HCT116 (cell line): Measurements from ENCODE around the gene TMEM140. TPM values are rescaled to one million over a fixed set of nuclear protein-coding genes. Genes with fewer than 3 reads are reported as not detected.

Experiments used
- ATAC-seq: fragments of 200-7000 bp; cut with Tn5 transposase; 2 replicates; pipeline ENCODE4 v1.9.1; 2020; ENCODE audit warnings: mild to moderate bottlenecking, moderate library complexity
- BruUV-seq: library from RNA; stranded (reverse); fragments of 400-500 nt; replicated peaks from 2 replicates; lab custom pipeline; 2021; lab: Mats Ljungman, UMichigan
- CTCF ChIA-PET: fragments of 300-600 bp; sonication (Branson Sonifier 250); formaldehyde crosslinking; loops from one replicate; lab custom pipeline; 2021; ENCODE audit warnings: antibody characterized with exemption; lab: Charles Lee
- POLR2A ChIA-PET: fragments of 300-600, 350-600 bp; sonication (Branson Sonifier 250); formaldehyde crosslinking; loops from one replicate; lab custom pipeline; 2021; ENCODE audit warnings: antibody characterized with exemption; lab: Charles Lee
- RAD21 ChIA-PET, 2 experiments: fragments of 300-600 bp; sonication (Branson Sonifier 250); formaldehyde crosslinking; loops; one replicate each; lab custom pipeline; 2023; ENCODE audit warnings: low total read pairs in 2 of 2; ENCODE audit not compliant: uncharacterized antibody in 2 of 2, unreplicated experiment in 2 of 2, low non-redundant PET in 1 of 2; lab: Charles Lee
- DNase-seq: peaks from one replicate; pipeline ENCODE4 v3.0.0-alpha.2; 2010; ENCODE audit warnings: low read depth, low spot score
- H2AFZ ChIP-seq: fragments of 200-600 bp; shearing (Covaris generic), sonication (generic); 2 replicates; pipeline ENCODE4 v1.6.1; 2017; ENCODE audit warnings: low read depth, mixed run types, mixed read lengths, antibody characterized with exemption, low read length; ENCODE audit not compliant: poor library complexity, severe bottlenecking
- H3K27ac ChIP-seq: 2 replicates; pipeline ENCODE4 v1.5.1; 2012; ENCODE audit warnings: low read depth, low read length
- H3K27me3 ChIP-seq: fragments of 200-600 bp; sonication (generic); 2 replicates; pipeline ENCODE4 v1.6.1; 2016; ENCODE audit warnings: mixed run types, low read length, mixed read lengths; ENCODE audit not compliant: insufficient read depth
- H3K36me3 ChIP-seq, 2 experiments: fragments of 200-500 bp in 1 of 2; fragments of 200-600 bp in 1 of 2; sonication (Bioruptor generic) in 1 of 2; sonication (generic) in 1 of 2; 2 replicates each; pipeline versions ENCODE4 v1.5.1 to v1.6.1; 2014 to 2016; ENCODE audit warnings: low read length in 2 of 2, inconsistent platforms in 1 of 2, mixed read lengths in 1 of 2, mixed run types in 1 of 2; ENCODE audit not compliant: insufficient read depth in 2 of 2, control insufficient read depth in 1 of 2
- H3K4me1 ChIP-seq, 2 experiments: fragments of 200-600 bp in 1 of 2; sonication (generic) in 1 of 2; 2 replicates each; pipeline versions ENCODE4 v1.5.1 to v1.6.1; 2012 to 2017; ENCODE audit warnings: low read length in 2 of 2, inconsistent platforms in 1 of 2, mild to moderate bottlenecking in 1 of 2, mixed read lengths in 1 of 2, mixed run types in 1 of 2, moderate library complexity in 1 of 2; ENCODE audit not compliant: insufficient read depth in 2 of 2, control insufficient read depth in 1 of 2
- H3K4me2 ChIP-seq: fragments of 200-600 bp; sonication (generic); 2 replicates; pipeline ENCODE4 v1.6.1; 2017; ENCODE audit warnings: mixed run types, low read length, mixed read lengths
- H3K4me3 ChIP-seq, 2 experiments: fragments of 200-600 bp in 1 of 2; sonication (generic) in 1 of 2; replicated peaks in 1 of 2; 2 replicates each; pipeline ENCODE4 v1.5.1; 2011 to 2016; ENCODE audit warnings: low read length in 2 of 2, control low read depth in 1 of 2, low read depth in 1 of 2, mild to moderate bottlenecking in 1 of 2, mixed read lengths in 1 of 2, mixed run types in 1 of 2
- H3K79me2 ChIP-seq: fragments of 200-600 bp; sonication (generic); 2 replicates; pipeline ENCODE4 v1.6.1; 2017; ENCODE audit warnings: mild to moderate bottlenecking, mixed run types, low read length, moderate library complexity, mixed read lengths; ENCODE audit not compliant: insufficient read depth
- H3K9ac ChIP-seq: fragments of 200-600 bp; sonication (generic); 2 replicates; pipeline ENCODE4 v1.6.1; 2016; ENCODE audit warnings: low read length, mixed read lengths
- H3K9me2 ChIP-seq: fragments of 200-600 bp; sonication (generic), shearing (Covaris generic); 2 replicates; pipeline ENCODE4 v1.6.1; 2017; ENCODE audit warnings: mixed run types, mild to moderate bottlenecking, moderate library complexity; ENCODE audit not compliant: insufficient read depth
- H3K9me3 ChIP-seq, 2 experiments: fragments of 200-500 bp in 1 of 2; fragments of 200-600 bp in 1 of 2; sonication (Bioruptor generic) in 1 of 2; sonication (generic) in 1 of 2; 2 replicates each; pipeline ENCODE4 v1.6.1; 2014 to 2017; ENCODE audit warnings: low read length in 2 of 2, mixed read lengths in 2 of 2, inconsistent platforms in 1 of 2, low read depth in 1 of 2, mild to moderate bottlenecking in 1 of 2, mixed run types in 1 of 2, moderate library complexity in 1 of 2; ENCODE audit not compliant: control insufficient read depth in 1 of 2, insufficient read depth in 1 of 2
- H4K20me1 ChIP-seq: fragments of 200-600 bp; sonication (generic), shearing (Covaris generic); 2 replicates; pipeline ENCODE4 v1.6.1; 2017; ENCODE audit warnings: mixed run types, mild to moderate bottlenecking, moderate library complexity; ENCODE audit not compliant: insufficient read depth
- CBX3 ChIP-seq: IDR thresholded peaks from 2 replicates; pipeline ENCODE4 v1.6.1; 2012; ENCODE audit warnings: low read depth
- CEBPB ChIP-seq: IDR thresholded peaks from 2 replicates; pipeline ENCODE4 v1.6.1; 2012; ENCODE audit warnings: low read depth
- CTCF ChIP-seq, 3 experiments: fragments of 200-600 bp in 1 of 3; sonication (generic) in 1 of 3; IDR thresholded peaks in 2 of 3; conservative IDR thresholded peaks in 1 of 3; 2 replicates each; pipeline ENCODE4 v1.5.1; 2012 to 2017; ENCODE audit warnings: low read depth in 2 of 3, low read length in 2 of 3, antibody characterized with exemption in 1 of 3, borderline replicate concordance in 1 of 3, control low read depth in 1 of 3, mild to moderate bottlenecking in 1 of 3, mixed read lengths in 1 of 3, mixed run types in 1 of 3, moderate library complexity in 1 of 3; ENCODE audit not compliant: insufficient read depth in 1 of 3
- EGR1 ChIP-seq: IDR thresholded peaks from 2 replicates; pipeline ENCODE4 v1.6.1; 2012; ENCODE audit warnings: low read depth
- EZH2phosphoT487 ChIP-seq: fragments of 200-600 bp; IDR thresholded peaks from 2 replicates; pipeline ENCODE4 v1.6.1; 2018; ENCODE audit warnings: antibody characterized with exemption, borderline replicate concordance
- FOSL1 ChIP-seq: IDR thresholded peaks from 2 replicates; pipeline ENCODE4 v1.6.1; 2012; ENCODE audit warnings: low read depth
- JUND ChIP-seq: IDR thresholded peaks from 2 replicates; pipeline ENCODE4 v1.6.1; 2012
- MAX ChIP-seq: IDR thresholded peaks from 2 replicates; pipeline ENCODE4 v1.6.1; 2012
- RAD21 ChIP-seq: IDR thresholded peaks from 2 replicates; pipeline ENCODE4 v1.6.1; 2012; ENCODE audit warnings: low read depth, mild to moderate bottlenecking
- REST ChIP-seq: IDR thresholded peaks from 2 replicates; pipeline ENCODE4 v1.6.1; 2012; ENCODE audit warnings: low read depth
- SIN3A ChIP-seq: IDR thresholded peaks from 2 replicates; pipeline ENCODE4 v1.6.1; 2012; ENCODE audit warnings: low read depth
- SP1 ChIP-seq: IDR thresholded peaks from 2 replicates; pipeline ENCODE4 v1.6.1; 2012; ENCODE audit warnings: low read depth
- SRF ChIP-seq: IDR thresholded peaks from 2 replicates; pipeline ENCODE4 v1.6.1; 2012; ENCODE audit warnings: low read depth
- TCF7L2 ChIP-seq: IDR thresholded peaks from 2 replicates; pipeline ENCODE4 v1.7.0; 2011; ENCODE audit warnings: borderline replicate concordance, inconsistent platforms; ENCODE audit not compliant: insufficient read depth, insufficient read length; ENCODE audit errors: extremely low read depth
- YY1 ChIP-seq: IDR thresholded peaks from 2 replicates; pipeline ENCODE4 v1.6.1; 2011; ENCODE audit warnings: low read length, low read depth, moderate library complexity, mild to moderate bottlenecking; ENCODE audit not compliant: insufficient replicate concordance; ENCODE audit errors: extremely low read depth
- ZBTB33 ChIP-seq: IDR thresholded peaks from 2 replicates; pipeline ENCODE4 v1.6.1; 2011; ENCODE audit warnings: mild to moderate bottlenecking, low read length, moderate library complexity; ENCODE audit not compliant: insufficient replicate concordance; ENCODE audit errors: extremely low read depth
- ZFX ChIP-seq: fragments of 450-650 bp; IDR thresholded peaks from 2 replicates; pipeline ENCODE4 v1.6.1; 2017
- ZNF274 ChIP-seq: fragments of 200-500 bp; sonication (Bioruptor generic); IDR thresholded peaks from 2 replicates; pipeline ENCODE4 v1.6.1; 2014; ENCODE audit warnings: mild to moderate bottlenecking, low read depth, low read length, inconsistent platforms
- intact Hi-C: fragments of 100-400 bp; cut with micrococcal nuclease; formaldehyde crosslinking; loops from 2 replicates; pipeline ENCODE4 v1.10.0; 2022
- total RNA-seq: library from RNA; stranded (reverse); gene quantifications from one replicate; pipeline ENCODE4 v1.2.1, GENCODE V29; 2021; ENCODE audit not compliant: unreplicated experiment

The TMEM140 gene
- total RNA-seq, 1 experiment from 2014 or later, result not detected

- no TSS peak for BruUV-seq
- Histone ChIP-seq H2AFZ (no peak within 1 kb of the TSS), H3K9ac (peak within 1 kb of the TSS; percentile 93), H3K4me1 (peaks cover 0 to 18% of the 10 kb centered on the region in 2 experiments; a peak in 2 of 4 replicates), H3K36me3 (peaks cover 7 to 32% of the 10 kb centered on the region in 2 experiments; a peak in 2 of 4 replicates), H3K79me2 (peaks cover 29% of the 10 kb centered on the region), H3K4me3 (peak within 1 kb of the TSS; percentile 81 to 83), H3K9me2 (no peaks in the 10 kb centered on the region), H3K9me3 (no peaks in the 10 kb centered on the region), H3K4me2 (peak within 1 kb of the TSS; percentile 98), H3K27ac (peak within 1 kb of the TSS; percentile 92), H4K20me1 (peaks cover 3% of the 10 kb centered on the region; the same call in 1 of the 2 replicates), H3K27me3 (no peaks in the 10 kb centered on the region)
- POLR2A ChIA-PET, result interaction anchor here (0.9 kb wide), 1 partner anchor 10 kb away, joined by 3 read pairs; no protein-coding TSS in a partner anchor
- RAD21 ChIA-PET, result interaction anchor here in 1 of 2 experiments (0.6 kb wide), 1 partner anchor 484 kb away, joined by 3 read pairs; no protein-coding TSS in a partner anchor
- intact Hi-C loops, result no loop called here
- DNase-seq, result peak; percentile 88
- CTCF ChIA-PET, result interaction anchor here (0.6 to 1.9 kb wide), 3 partner anchors 10 to 484 kb away, joined by 4 to 25 read pairs (median 8); no protein-coding TSS in a partner anchor
- peak; percentile 88 for ATAC-seq
- TF ChIP-seq FOSL1, result peak; percentile 10
- peak; percentile 89 for TF ChIP-seq ZFX
- TF ChIP-seq ZNF274, result no peak
- no peak for TF ChIP-seq JUND
- peak; percentile 78 for TF ChIP-seq MAX
- TF ChIP-seq CBX3, result peak; percentile 35; the same call in 1 of the 2 replicates
- TF ChIP-seq REST, result no peak
- no peak; the same call in 1 of the 2 replicates for TF ChIP-seq SIN3A
- no peak for TF ChIP-seq YY1
- peak; percentile 46; the same call in 1 of the 2 replicates for TF ChIP-seq SP1
- no peak for TF ChIP-seq TCF7L2
- TF ChIP-seq EGR1, result peak; percentile 69
- TF ChIP-seq SRF, result peak; percentile 61; the same call in 1 of the 2 replicates
- TF ChIP-seq ZBTB33, result no peak
- peak; percentile 84 for TF ChIP-seq RAD21
- TF ChIP-seq CEBPB, result no peak; the same call in 1 of the 2 replicates
- TF ChIP-seq EZH2phosphoT487, result no peak
- TF ChIP-seq CTCF (IDR thresholded peaks at IDR 0.05 in 2 of 3, conservative IDR thresholded peaks at IDR 0.05 in 1 of 3; ENCODE audit: borderline replicate concordance in 1 of 3, insufficient read depth in 1 of 3, low read depth in 2 of 3, low read length in 2 of 3), result peak; percentile 45 to 90 (median 52)
These were observed 22.6 kb downstream of the TMEM140 start, which contains the start of gene CYREN for GRCh38 chr7:135170274-135170997. TSS of gene CYREN (minus strand) at chr7:135170707. CDS start at chr7:135168922, 1,785 bp downstream.
